Endodermal cell (in vitro differentiated cells): ENCODE measurements around the gene SH3D19. TPM values are rescaled to one million over a fixed set of nuclear protein-coding genes. Genes with fewer than 3 reads are reported as not detected.
A peak's percentile ranks its signal among the peaks of the same experiment; 100 is the strongest.

Experiments used
- DNase-seq: peaks from one replicate; pipeline ENCODE4 v3.0.0-alpha.2; 2017
- H3K27ac ChIP-seq: 2 replicates; pipeline ENCODE4 v1.5.1; 2013; ENCODE audit warnings: mild to moderate bottlenecking, low read depth, low read length, moderate library complexity
- H3K27me3 ChIP-seq: 2 replicates; pipeline ENCODE4 v1.6.1; 2013; ENCODE audit warnings: mild to moderate bottlenecking, low read length, moderate library complexity; ENCODE audit not compliant: insufficient read depth, control insufficient read depth, poor library complexity, severe bottlenecking
- H3K36me3 ChIP-seq: 2 replicates; pipeline ENCODE4 v1.7.0; 2013; ENCODE audit warnings: mild to moderate bottlenecking, low read length, moderate library complexity; ENCODE audit not compliant: control insufficient read depth, insufficient read depth
- H3K4me1 ChIP-seq: one replicate; pipeline ENCODE4 v1.7.0; 2013; ENCODE audit warnings: low read length; ENCODE audit not compliant: control insufficient read depth, insufficient read depth
- H3K4me3 ChIP-seq: 2 replicates; pipeline ENCODE4 v1.5.1; 2013; ENCODE audit warnings: mild to moderate bottlenecking, low read length, moderate library complexity
- H3K9ac ChIP-seq: 2 replicates; pipeline ENCODE4 v1.6.1; 2013; ENCODE audit warnings: mild to moderate bottlenecking, low read length, moderate library complexity; ENCODE audit not compliant: poor library complexity, severe bottlenecking; ENCODE audit errors: extremely low read depth
- H3K9me3 ChIP-seq: 2 replicates; pipeline ENCODE4 v1.6.1; 2013; ENCODE audit warnings: mild to moderate bottlenecking, low read length, moderate library complexity; ENCODE audit not compliant: control insufficient read depth
- H3K27ac Mint-ChIP-seq: 2 replicates; pipeline ENCODE4 v1.8.0; 2020; ENCODE audit warnings: mixed read lengths
- H3K27me3 Mint-ChIP-seq: 2 replicates; pipeline ENCODE4 v1.8.0; 2021; ENCODE audit warnings: mild to moderate bottlenecking, mixed read lengths; ENCODE audit not compliant: insufficient read depth
- H3K36me3 Mint-ChIP-seq: 2 replicates; pipeline ENCODE4 v1.8.0; 2020; ENCODE audit warnings: low read depth, mixed read lengths
- H3K4me1 Mint-ChIP-seq: 2 replicates; pipeline ENCODE4 v1.8.0; 2020; ENCODE audit warnings: mixed read lengths
- H3K4me3 Mint-ChIP-seq: 2 replicates; pipeline ENCODE4 v1.8.0; 2020; ENCODE audit warnings: mild to moderate bottlenecking, moderate library complexity, mixed read lengths
- H3K9me3 Mint-ChIP-seq: 2 replicates; pipeline ENCODE4 v1.8.0; 2020; ENCODE audit warnings: mild to moderate bottlenecking, mixed read lengths
- CTCF ChIP-seq: fragments of 200-600 bp; sonication (generic); conservative IDR thresholded peaks from 2 replicates; pipeline ENCODE4 v1.5.0; 2021; ENCODE audit warnings: antibody characterized with exemption, mild to moderate bottlenecking
- WGBS, 2 experiments: methylation state at CpG; one replicate each; pipeline versions ENCODE4 v1.1.5 to v1.1.7; 2013; ENCODE audit warnings: missing lambda C conversion rate in 2 of 2, mixed read lengths in 1 of 2; ENCODE audit not compliant: insufficient coverage in 1 of 2, insufficient read length in 1 of 2; 5-methylcytosine and 5-hydroxymethylcytosine counted together
- total RNA-seq, 2 donors: library from RNA; stranded (reverse); fragmentation: NEBNext Ultra II Directional in 1 of 2; extraction: Animal tissue kit (Norgen Biotek cat#: 25700) in 1 of 2; gene quantifications; 2 replicates in 1 of 2; 3 replicates in 1 of 2; pipeline ENCODE4 v1.2.1, GENCODE V29; 2021

Gene SH3D19
- total RNA-seq, 2 donors from 2014 or later = 48.8 to 55.6 TPM

DNA sequence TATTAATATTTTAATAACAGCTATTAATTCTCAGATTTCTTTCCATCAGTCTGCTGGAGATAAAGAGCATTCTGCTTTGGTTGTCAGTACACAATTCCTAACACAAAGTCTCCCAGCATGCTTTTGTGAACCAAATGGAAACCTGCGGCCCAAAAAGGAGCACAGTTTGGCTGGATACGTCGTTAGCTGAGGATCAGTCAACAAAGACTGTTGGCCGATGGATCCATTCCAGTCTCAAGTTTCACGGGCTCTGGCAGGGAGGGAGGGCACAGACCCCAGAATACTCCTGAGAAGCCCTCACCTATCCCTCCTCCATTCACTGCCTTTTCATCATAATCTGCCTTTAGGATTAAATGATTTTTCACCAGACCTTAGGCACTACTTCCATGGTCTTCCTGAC is 74.7 kb downstream of the SH3D19 start:
- Mint-ChIP-seq H3K9me3 (peaks cover 2% of the 10 kb centered on the region), H3K27me3 (no peaks in the 10 kb centered on the region), H3K36me3 (peaks cover 6% of the 10 kb centered on the region), H3K4me1 (peaks cover 3% of the 10 kb centered on the region), H3K4me3 (no peak overlapping the region), H3K27ac (peak overlapping the region; percentile 46)
- Histone ChIP-seq H3K36me3 (no peaks in the 10 kb centered on the region), H3K4me1 (no peaks in the 10 kb centered on the region), H3K9me3 (no peaks in the 10 kb centered on the region), H3K27me3 (no peaks in the 10 kb centered on the region), H3K9ac (no peak overlapping the region), H3K4me3 (no peak overlapping the region), H3K27ac (no peak overlapping the region)
- no peak for TF ChIP-seq CTCF
- DNase-seq = peak; percentile 56
- WGBS, 2 experiments = 29 to 61% methylated on average over 3 to 5 of the region's 5 CpGs

DNA sequence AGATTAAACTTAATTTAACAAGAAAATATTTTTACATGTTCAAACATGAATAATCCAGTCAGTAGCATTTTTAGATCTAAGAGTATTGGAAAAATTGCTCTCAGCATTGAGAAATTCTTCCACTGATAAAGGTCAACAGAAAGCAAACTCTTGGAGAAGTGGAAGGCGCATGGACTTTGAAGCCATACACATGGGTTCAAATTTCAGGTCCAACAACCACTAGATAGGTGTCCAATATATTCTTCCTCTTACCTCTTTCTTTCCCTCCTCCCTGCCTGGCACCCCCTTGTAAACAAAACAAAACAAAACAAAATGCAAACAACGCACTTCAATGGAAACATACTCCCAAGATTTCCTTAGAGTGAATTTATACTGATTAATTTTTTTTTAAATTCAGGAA is 76.9 kb downstream of the SH3D19 start:
- no peak overlapping the region for H3K27ac Mint-ChIP-seq
- H3K27me3 Mint-ChIP-seq = no peaks in the 10 kb centered on the region
- H3K36me3 ChIP-seq = no peaks in the 10 kb centered on the region
- WGBS, 2 experiments = 90 to 100% methylated on average over 1 to 2 of the region's 2 CpGs
- TF ChIP-seq CTCF = no peak
- H3K27ac ChIP-seq = no peak overlapping the region
- DNase-seq = no peak
- no peak overlapping the region for H3K9ac ChIP-seq
- H3K4me3 ChIP-seq = no peak overlapping the region
- no peaks in the 10 kb centered on the region for H3K27me3 ChIP-seq
- no peak overlapping the region for H3K4me3 Mint-ChIP-seq
- peaks cover 3% of the 10 kb centered on the region for H3K4me1 Mint-ChIP-seq
- no peaks in the 10 kb centered on the region for H3K9me3 Mint-ChIP-seq
- peaks cover 5% of the 10 kb centered on the region for H3K36me3 Mint-ChIP-seq
- no peaks in the 10 kb centered on the region for H3K4me1 ChIP-seq
- H3K9me3 ChIP-seq = no peaks in the 10 kb centered on the region

- DNase-seq = no peak
- Histone ChIP-seq H3K9ac (no peak overlapping the region), H3K27ac (no peak overlapping the region), H3K9me3 (no peaks in the 10 kb centered on the region), H3K4me1 (no peaks in the 10 kb centered on the region), H3K4me3 (no peak overlapping the region), H3K27me3 (no peaks in the 10 kb centered on the region), H3K36me3 (no peaks in the 10 kb centered on the region)
- no peaks in the 10 kb centered on the region for H3K27me3 Mint-ChIP-seq
- 100% methylated on average over 1 of the region's 2 CpGs; no CpG with 5 or more reads in 1 of the 2 experiments for WGBS, 2 experiments
- H3K4me3 Mint-ChIP-seq = no peak overlapping the region
- no peak for TF ChIP-seq CTCF
- peaks cover 5% of the 10 kb centered on the region for H3K36me3 Mint-ChIP-seq
- no peaks in the 10 kb centered on the region for H3K9me3 Mint-ChIP-seq
- no peak overlapping the region for H3K27ac Mint-ChIP-seq
- H3K4me1 Mint-ChIP-seq = peaks cover 5% of the 10 kb centered on the region
These were observed 78.0 kb downstream of the SH3D19 start for GRCh38 chr4:151247395-151247794.
